NAMALWA (cell line): ENCODE data around the gene SF3B6.
A peak's percentile ranks its signal among the peaks of the same experiment; 100 is the strongest.
"Not testable (repeated sequence)": the region's sequence is repeated elsewhere in the genome, so short reads cannot be mapped to it uniquely, and the experiment has no call there.

Experiments
- DNase-seq: peaks from one replicate; pipeline ENCODE4 v3.0.0-alpha.2; 2015; ENCODE audit warnings: low spot score

SF3B6 gene

GRCh38 chr2:24075915-24076848 is at the start of gene SF3B6:
Gene SF3B6 (minus strand): TSS chr2:24076326. CDS start chr2:24076229, 97 bp downstream.
- peak; percentile 100 for DNase-seq

- DNase-seq = no peak
Observed at GRCh38 chr2:24123922-24124580, 47.9 kb upstream of the SF3B6 start.

GRCh38 chr2:24123195-24123921 is 47.2 kb upstream of the SF3B6 start, which contains the start of the genes FAM228B and PFN4:
Gene FAM228B (plus strand): TSS chr2:24123469. CDS start chr2:24124362, 893 bp downstream.
Gene PFN4 (minus strand): TSS chr2:24123334. CDS start chr2:24122535, 799 bp downstream.
- DNase-seq = peak; percentile 85

- DNase-seq = peak; percentile 21
Observed at GRCh38 chr2:24122366-24123194, 46.5 kb upstream of the SF3B6 start.

- no peak for DNase-seq
Observed at GRCh38 chr2:24121469-24121868, 45.3 kb upstream of the SF3B6 start.

GRCh38 chr2:24121066-24121465 is 44.9 kb upstream of the SF3B6 start:
- DNase-seq = no peak

- DNase-seq = no peak
Observed at GRCh38 chr2:24117902-24118301, 41.8 kb upstream of the SF3B6 start.

GRCh38 chr2:24115057-24115456 is 38.9 kb upstream of the SF3B6 start:
- no peak for DNase-seq

GRCh38 chr2:24111407-24111901 is 35.3 kb upstream of the SF3B6 start:
- no peak for DNase-seq

- no peak for DNase-seq
Observed at GRCh38 chr2:24110660-24111303, 34.7 kb upstream of the SF3B6 start.

- not testable (repeated sequence) for DNase-seq
Observed at GRCh38 chr2:24109431-24109830, 33.3 kb upstream of the SF3B6 start.

- DNase-seq = no peak
Observed at GRCh38 chr2:24107336-24107735, 31.2 kb upstream of the SF3B6 start.

GRCh38 chr2:24106786-24107185 is 30.7 kb upstream of the SF3B6 start:
- DNase-seq = no peak

GRCh38 chr2:24105816-24106215 is 29.7 kb upstream of the SF3B6 start:
- no peak for DNase-seq

GRCh38 chr2:24104906-24105305 is 28.8 kb upstream of the SF3B6 start:
- no peak for DNase-seq

GRCh38 chr2:24104110-24104650 is 28.1 kb upstream of the SF3B6 start:
- DNase-seq = no peak

GRCh38 chr2:24102677-24103076 is 26.6 kb upstream of the SF3B6 start:
- DNase-seq = no peak

- DNase-seq = no peak
Observed at GRCh38 chr2:24101992-24102391, 25.9 kb upstream of the SF3B6 start.

- DNase-seq = not testable (repeated sequence)
Observed at GRCh38 chr2:24100732-24101131, 24.6 kb upstream of the SF3B6 start.

GRCh38 chr2:24095171-24095677 is 19.1 kb upstream of the SF3B6 start:
- not testable (repeated sequence) for DNase-seq
